Keratinocyte (primary cell): Measurements from ENCODE around the gene NCBP1. TPM values are rescaled to one million over a fixed set of nuclear protein-coding genes. Genes with fewer than 3 reads are reported as not detected.

Experiments
- DNase-seq: peaks from one replicate; pipeline ENCODE4 v3.0.0-alpha.2; 2011; ENCODE audit warnings: low read depth, missing footprints, low spot score
- FAIRE-seq: peaks from 2 replicates; lab custom pipeline; 2011; peaks lifted over from hg19 to GRCh38; lab: Jason Lieb, UNC
- H2AFZ ChIP-seq: 2 replicates; pipeline ENCODE4 v1.6.0; 2012; ENCODE audit warnings: low read length, control low read depth, inconsistent platforms; ENCODE audit not compliant: control insufficient read depth
- H3K27ac ChIP-seq: 2 replicates; pipeline ENCODE4 v1.5.1; 2011; ENCODE audit warnings: low read length; ENCODE audit not compliant: control insufficient read depth, insufficient read depth
- H3K27me3 ChIP-seq: 3 replicates; pipeline ENCODE4 v1.6.0; 2011; ENCODE audit warnings: low read length; ENCODE audit not compliant: control insufficient read depth, insufficient read depth; ENCODE audit errors: extremely low read depth
- H3K36me3 ChIP-seq, 2 experiments: 2 replicates in 1 of 2; 3 replicates in 1 of 2; pipeline ENCODE4 v1.5.1; 2011; ENCODE audit warnings: low read length in 2 of 2, mild to moderate bottlenecking in 1 of 2; ENCODE audit not compliant: control insufficient read depth in 2 of 2, insufficient read depth in 2 of 2; ENCODE audit errors: extremely low read depth in 1 of 2
- H3K4me1 ChIP-seq: 3 replicates; pipeline ENCODE4 v1.5.1; 2011; ENCODE audit warnings: low read length; ENCODE audit not compliant: control insufficient read depth, insufficient read depth; ENCODE audit errors: extremely low read depth
- H3K4me2 ChIP-seq: 3 replicates; pipeline ENCODE4 v1.6.0; 2011; ENCODE audit warnings: low read depth, low read length; ENCODE audit not compliant: control insufficient read depth, insufficient read depth; ENCODE audit errors: extremely low read depth
- H3K4me3 ChIP-seq, 3 experiments: fragments of 200-600 bp in 1 of 3; sonication (generic) in 1 of 3; 2 replicates in 2 of 3; 3 replicates in 1 of 3; pipeline ENCODE4 v1.5.1; 2011 to 2016; ENCODE audit warnings: low read length in 3 of 3, mild to moderate bottlenecking in 3 of 3, control low read depth in 2 of 3, inconsistent platforms in 1 of 3, low read depth in 1 of 3, mixed read lengths in 1 of 3, mixed run types in 1 of 3, moderate library complexity in 1 of 3; ENCODE audit not compliant: control insufficient read depth in 2 of 3, insufficient read depth in 2 of 3; ENCODE audit errors: extremely low read depth in 1 of 3
- H3K79me2 ChIP-seq: 2 replicates; pipeline ENCODE4 v1.6.0; 2012; ENCODE audit warnings: low read length; ENCODE audit not compliant: control insufficient read depth, insufficient read depth
- H3K9ac ChIP-seq: 3 replicates; pipeline ENCODE4 v1.6.0; 2011; ENCODE audit warnings: low read length; ENCODE audit not compliant: control insufficient read depth, insufficient read depth; ENCODE audit errors: extremely low read depth
- H3K9me1 ChIP-seq: 3 replicates; pipeline ENCODE4 v1.6.0; 2011; ENCODE audit warnings: low read length; ENCODE audit not compliant: control insufficient read depth, insufficient read depth; ENCODE audit errors: extremely low read depth
- H3K9me3 ChIP-seq: 2 replicates; pipeline ENCODE4 v1.5.1; 2012; ENCODE audit warnings: low read depth, low read length; ENCODE audit not compliant: control insufficient read depth
- H4K20me1 ChIP-seq: 3 replicates; pipeline ENCODE4 v1.6.0; 2011; ENCODE audit warnings: low read length; ENCODE audit not compliant: control insufficient read depth, insufficient read depth; ENCODE audit errors: extremely low read depth
- EZH2 ChIP-seq: IDR thresholded peaks from one replicate; pipeline ENCODE4 v1.6.1; 2012; ENCODE audit warnings: inconsistent platforms, mild to moderate bottlenecking, low read length, moderate library complexity
- dilution Hi-C: fragments of 300-500 bp; cut with MboI; formaldehyde crosslinking; loops from one replicate; pipeline ENCODE4 v1.7.0; 2020; ENCODE audit warnings: low sequenced_read_pairs; ENCODE audit not compliant: extremely low pct_ligation_motif_present
- polyA plus RNA-seq, 5 experiments: library from polyadenylated mRNA; depleted of rRNA in 3 of 5; stranded (reverse) in 3 of 5; stranded (forward) in 1 of 5; unstranded in 1 of 5; fragments of >200 nt; gene quantifications; 1 replicate in 1 of 5; 2 replicates in 3 of 5; 3 replicates in 1 of 5; pipeline versions ENCODE4 v1.2.1 to v1.2.3, GENCODE V29; 2011 to 2012; ENCODE audit warnings: missing spikeins in 2 of 5, low read depth in 1 of 5, low replicate concordance in 1 of 5
- TF ChIP-seq, protein P1 (sequence below), 3 experiments: IDR thresholded peaks in 1 of 3; conservative IDR thresholded peaks in 1 of 3; optimal IDR thresholded peaks in 1 of 3; 2 replicates in 2 of 3; 3 replicates in 1 of 3; pipeline versions ENCODE3 to v1.5.1; 2011; ENCODE audit warnings: low read length in 3 of 3, mild to moderate bottlenecking in 3 of 3, moderate library complexity in 2 of 3, control low read depth in 1 of 3, inconsistent platforms in 1 of 3; ENCODE audit not compliant: insufficient read depth in 2 of 3; ENCODE audit errors: extremely low read depth in 1 of 3

NCBP1 gene
- polyA plus RNA-seq, 1 donor (not counting 4 experiments of a cell fraction or from before 2014, with no cell fraction given), result 38.6 TPM

DNA sequence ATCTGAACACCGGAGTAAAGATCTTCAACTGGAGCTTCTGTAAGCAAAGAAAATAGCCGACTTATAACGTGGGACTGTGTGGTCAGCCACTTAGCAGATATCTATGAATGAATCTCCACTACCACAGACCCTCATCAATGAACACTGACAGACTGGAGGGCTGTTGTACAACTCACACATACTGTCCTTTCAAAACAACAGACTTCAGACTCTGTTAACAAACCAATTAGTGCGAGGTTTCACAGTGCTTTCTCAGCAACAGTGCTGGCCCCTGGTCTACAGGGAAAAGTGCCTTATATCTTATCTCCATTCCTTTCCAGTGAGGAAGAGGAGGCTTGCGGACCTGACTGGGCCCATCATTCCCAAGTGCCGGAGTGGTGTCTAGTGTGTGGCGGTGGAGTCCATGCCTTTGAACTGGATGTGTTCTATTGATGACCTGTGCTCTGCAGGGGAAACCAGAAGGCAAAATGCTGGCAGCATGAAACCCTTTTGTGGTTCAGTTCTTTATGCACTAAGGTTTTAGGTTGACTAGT is 34.2 kb upstream of the NCBP1 start:
- dilution Hi-C loops, result no loop called here
- FAIRE-seq, result no peak

DNA sequence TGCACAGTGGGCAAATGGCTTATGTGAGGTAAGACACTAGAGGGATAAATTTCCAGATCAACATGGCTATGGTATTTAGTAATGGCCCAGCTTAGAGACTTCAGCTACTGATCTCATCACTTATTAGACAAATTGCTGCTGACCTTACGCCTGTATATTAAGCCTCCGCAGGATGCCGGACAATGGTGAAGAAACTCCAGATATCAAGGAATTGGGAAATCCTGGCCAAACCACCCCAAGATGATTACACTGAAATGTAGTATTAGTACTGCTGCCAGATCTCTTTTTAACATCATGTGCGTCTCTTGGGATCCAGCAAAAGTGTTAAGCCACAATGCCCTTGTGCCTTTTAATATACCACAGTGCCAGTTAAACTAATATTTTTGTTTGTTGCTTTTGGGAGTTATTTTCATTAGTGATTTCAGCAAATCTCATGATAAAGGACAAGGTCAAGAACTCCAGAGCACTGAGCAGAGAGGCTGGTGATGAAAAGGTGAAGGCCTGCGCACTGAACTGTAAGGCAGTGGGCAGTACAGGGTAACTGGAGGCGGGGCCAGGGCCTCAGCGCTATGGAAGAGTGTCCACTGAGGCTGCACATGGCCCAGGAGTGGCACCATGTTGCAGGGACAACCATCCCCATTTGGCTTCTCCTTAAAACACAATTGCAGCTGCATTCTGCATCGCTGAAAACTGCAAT is 32.9 kb upstream of the NCBP1 start:
- no peak for DNase-seq
- no peak overlapping the region for H3K27ac ChIP-seq
- no peaks in the 10 kb centered on the region for H3K9me1 ChIP-seq
- H3K9me3 ChIP-seq, result no peaks in the 10 kb centered on the region
- no peaks in the 10 kb centered on the region for H3K27me3 ChIP-seq
- H3K4me3 ChIP-seq, result no peak overlapping the region
- H4K20me1 ChIP-seq, result no peaks in the 10 kb centered on the region
- H3K36me3 ChIP-seq, result peaks cover 20 to 24% of the 10 kb centered on the region in 2 experiments
- dilution Hi-C loops, result no loop called here
- no peak for FAIRE-seq
- H3K4me2 ChIP-seq, result no peak overlapping the region
- no peaks in the 10 kb centered on the region for H3K79me2 ChIP-seq
- no peak overlapping the region for H2AFZ ChIP-seq
- TF ChIP-seq, protein P1, sequence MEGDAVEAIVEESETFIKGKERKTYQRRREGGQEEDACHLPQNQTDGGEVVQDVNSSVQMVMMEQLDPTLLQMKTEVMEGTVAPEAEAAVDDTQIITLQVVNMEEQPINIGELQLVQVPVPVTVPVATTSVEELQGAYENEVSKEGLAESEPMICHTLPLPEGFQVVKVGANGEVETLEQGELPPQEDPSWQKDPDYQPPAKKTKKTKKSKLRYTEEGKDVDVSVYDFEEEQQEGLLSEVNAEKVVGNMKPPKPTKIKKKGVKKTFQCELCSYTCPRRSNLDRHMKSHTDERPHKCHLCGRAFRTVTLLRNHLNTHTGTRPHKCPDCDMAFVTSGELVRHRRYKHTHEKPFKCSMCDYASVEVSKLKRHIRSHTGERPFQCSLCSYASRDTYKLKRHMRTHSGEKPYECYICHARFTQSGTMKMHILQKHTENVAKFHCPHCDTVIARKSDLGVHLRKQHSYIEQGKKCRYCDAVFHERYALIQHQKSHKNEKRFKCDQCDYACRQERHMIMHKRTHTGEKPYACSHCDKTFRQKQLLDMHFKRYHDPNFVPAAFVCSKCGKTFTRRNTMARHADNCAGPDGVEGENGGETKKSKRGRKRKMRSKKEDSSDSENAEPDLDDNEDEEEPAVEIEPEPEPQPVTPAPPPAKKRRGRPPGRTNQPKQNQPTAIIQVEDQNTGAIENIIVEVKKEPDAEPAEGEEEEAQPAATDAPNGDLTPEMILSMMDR (optimal IDR thresholded peaks at IDR 0.05 in 1 of 3, IDR thresholded peaks at IDR 0.05 in 1 of 3, conservative IDR thresholded peaks at IDR 0.05 in 1 of 3; ENCODE audit: extremely low read depth in 1 of 3, insufficient read depth in 2 of 3, low read length in 3 of 3), result no peak
- TF ChIP-seq EZH2, result no peak
- H3K4me1 ChIP-seq, result no peaks in the 10 kb centered on the region
- no peak overlapping the region for H3K9ac ChIP-seq

More for the DNA sequence above, 34.2 kb upstream of the NCBP1 start:
- H3K27ac ChIP-seq, result no peak overlapping the region
- H3K9me1 ChIP-seq, result no peaks in the 10 kb centered on the region
- no peak overlapping the region for H3K9ac ChIP-seq
- no peak for TF ChIP-seq EZH2
- TF ChIP-seq, protein P1 (optimal IDR thresholded peaks at IDR 0.05 in 1 of 3, IDR thresholded peaks at IDR 0.05 in 1 of 3, conservative IDR thresholded peaks at IDR 0.05 in 1 of 3; ENCODE audit: extremely low read depth in 1 of 3, insufficient read depth in 2 of 3, low read length in 3 of 3), result no peak
- H3K27me3 ChIP-seq, result no peaks in the 10 kb centered on the region
- H4K20me1 ChIP-seq, result no peaks in the 10 kb centered on the region
- DNase-seq, result no peak
- H3K4me1 ChIP-seq, result no peaks in the 10 kb centered on the region
- no peak overlapping the region for H2AFZ ChIP-seq
- H3K36me3 ChIP-seq, result peaks cover 14 to 22% of the 10 kb centered on the region in 2 experiments
- no peak overlapping the region for H3K4me2 ChIP-seq
- no peaks in the 10 kb centered on the region for H3K79me2 ChIP-seq
- H3K9me3 ChIP-seq, result no peaks in the 10 kb centered on the region
- no peak overlapping the region for H3K4me3 ChIP-seq
